NCI-H526 treated with DMSO at 0.1 percent for 48 hours (cell line): Measurements from ENCODE around the gene ZCCHC2.
A peak's percentile ranks its signal among the peaks of the same experiment; 100 is the strongest.

ENCODE experiments used
- DNase-seq: peaks from one replicate; lab custom pipeline; 2025; lab: John Stamatoyannopoulos, UW

The ZCCHC2 gene

GRCh38 chr18:62510789-62511188 lies 12.0 kb upstream of the ZCCHC2 start:
- DNase-seq, result no peak

- DNase-seq, result no peak
Measured at GRCh38 chr18:62512532-62512931, 10.3 kb upstream of the ZCCHC2 start.

GRCh38 chr18:62512996-62513395 lies 9.8 kb upstream of the ZCCHC2 start:
- DNase-seq, result no peak

- DNase-seq, result no peak
Measured at GRCh38 chr18:62514570-62514969, 8.3 kb upstream of the ZCCHC2 start.

GRCh38 chr18:62516242-62516641 lies 6.6 kb upstream of the ZCCHC2 start:
- DNase-seq, result no peak

- DNase-seq, result no peak
Measured at GRCh38 chr18:62518460-62519375, 4.1 kb upstream of the ZCCHC2 start.

- no peak for DNase-seq
Measured at GRCh38 chr18:62519684-62520083, 3.1 kb upstream of the ZCCHC2 start.

GRCh38 chr18:62521082-62521481 lies 1.7 kb upstream of the ZCCHC2 start:
- DNase-seq, result no peak

- no peak for DNase-seq
Measured at GRCh38 chr18:62521593-62521992, 1.2 kb upstream of the ZCCHC2 start.

- no peak for DNase-seq
Measured at GRCh38 chr18:62522178-62522503, 684 bp upstream of the ZCCHC2 start.

GRCh38 chr18:62523255-62523588 lies 397 bp downstream of the ZCCHC2 start:
- DNase-seq, result no peak

- DNase-seq, result peak; percentile 30
Measured at GRCh38 chr18:62523631-62524439, 1.0 kb downstream of the ZCCHC2 start.

GRCh38 chr18:62524440-62525200 lies 1.8 kb downstream of the ZCCHC2 start:
- peak; percentile 60 for DNase-seq

- peak; percentile 21 for DNase-seq
Measured at GRCh38 chr18:62525608-62526007, 2.8 kb downstream of the ZCCHC2 start.

GRCh38 chr18:62526098-62527025 lies 3.5 kb downstream of the ZCCHC2 start:
- DNase-seq, result peak; percentile 53

- DNase-seq, result no peak
Measured at GRCh38 chr18:62529597-62529996, 6.8 kb downstream of the ZCCHC2 start.

GRCh38 chr18:62531078-62531477 lies 8.3 kb downstream of the ZCCHC2 start:
- no peak for DNase-seq

- DNase-seq, result no peak
Measured at GRCh38 chr18:62531931-62532330, 9.1 kb downstream of the ZCCHC2 start.

GRCh38 chr18:62536005-62536404 lies 13.2 kb downstream of the ZCCHC2 start:
- DNase-seq, result no peak

- DNase-seq, result no peak
Measured at GRCh38 chr18:62537042-62537894, 14.4 kb downstream of the ZCCHC2 start.
